Karpas-422 (cell line): Measurements from ENCODE around the gene TBX15. TPM values are rescaled to one million over a fixed set of nuclear protein-coding genes. Genes with fewer than 3 reads are reported as not detected.
"Not testable (repeated sequence)": the region's sequence is repeated elsewhere in the genome, so short reads cannot be mapped to it uniquely, and the experiment has no call there.

Experiments used
- DNase-seq: peaks from one replicate; pipeline ENCODE4 v3.0.0-alpha.2; 2015
- H2AFZ ChIP-seq: fragments of 200-600 bp; sonication (generic); 2 replicates; pipeline ENCODE4 v1.6.1; 2014; ENCODE audit warnings: antibody characterized with exemption, low read length, mixed read lengths
- H3K27ac ChIP-seq: fragments of 200-600 bp; sonication (generic); 2 replicates; pipeline ENCODE4 v1.5.1; 2014; ENCODE audit warnings: mild to moderate bottlenecking, low read length, moderate library complexity
- H3K27me3 ChIP-seq: fragments of 200-600 bp; sonication (generic); 2 replicates; pipeline ENCODE4 v1.6.1; 2014; ENCODE audit warnings: low read length, mixed read lengths
- H3K36me3 ChIP-seq: fragments of 200-600 bp; sonication (generic); 2 replicates; pipeline ENCODE4 v1.6.1; 2014; ENCODE audit warnings: low read length, mixed read lengths; ENCODE audit not compliant: insufficient read depth
- H3K4me1 ChIP-seq: fragments of 200-600 bp; sonication (generic); 2 replicates; pipeline ENCODE4 v1.6.1; 2014; ENCODE audit warnings: mild to moderate bottlenecking, low read length, mixed read lengths
- H3K4me2 ChIP-seq: fragments of 200-600 bp; sonication (generic); 2 replicates; pipeline ENCODE4 v1.6.1; 2014; ENCODE audit warnings: low read length, low read depth, mild to moderate bottlenecking; ENCODE audit not compliant: poor library complexity, severe bottlenecking
- H3K4me3 ChIP-seq: fragments of 200-600 bp; sonication (generic); 2 replicates; pipeline ENCODE4 v1.5.1; 2014; ENCODE audit warnings: mild to moderate bottlenecking, antibody characterized with exemption, low read length, mixed read lengths
- H3K79me2 ChIP-seq: fragments of 200-600 bp; sonication (generic); 2 replicates; pipeline ENCODE4 v1.6.1; 2014; ENCODE audit warnings: mild to moderate bottlenecking, low read length, mixed read lengths
- H3K9ac ChIP-seq: fragments of 200-600 bp; sonication (generic); 2 replicates; pipeline ENCODE4 v1.6.0; 2014; ENCODE audit warnings: low read length
- H3K9me2 ChIP-seq: fragments of 200-600 bp; sonication (generic), shearing (Covaris generic); replicated peaks from 2 replicates; pipeline ENCODE4 v1.6.0; 2014; ENCODE audit warnings: mild to moderate bottlenecking, low read length, moderate library complexity; ENCODE audit not compliant: insufficient read depth
- H3K9me3 ChIP-seq: fragments of 300-700, 200-600 bp; sonication (generic); 2 replicates; pipeline ENCODE4 v1.6.1; 2014; ENCODE audit warnings: low read length, mixed read lengths
- H4K20me1 ChIP-seq: fragments of 200-600 bp; sonication (generic); 2 replicates; pipeline ENCODE4 v1.6.1; 2014; ENCODE audit warnings: mild to moderate bottlenecking, antibody characterized with exemption, low read length, low read depth; ENCODE audit not compliant: insufficient read depth
- total RNA-seq: library from RNA; depleted of rRNA; stranded (reverse); fragments of >200 nt; shearing (Covaris generic); gene quantifications from 2 replicates; pipeline ENCODE4 v1.2.3, GENCODE V29; 2014; ENCODE audit warnings: low replicate concordance

The TBX15 gene
- total RNA-seq, 1 experiment from 2014 or later, result not detected

- Histone ChIP-seq H3K27ac (no peak overlapping the region), H3K36me3 (no peaks in the 10 kb centered on the region), H3K9me2 (no peaks in the 10 kb centered on the region), H3K27me3 (no peaks in the 10 kb centered on the region), H2AFZ (no peak overlapping the region), H4K20me1 (no peaks in the 10 kb centered on the region), H3K79me2 (no peaks in the 10 kb centered on the region), H3K4me1 (peaks cover 32% of the 10 kb centered on the region), H3K9me3 (no peaks in the 10 kb centered on the region), H3K4me2 (no peak overlapping the region), H3K4me3 (no peak overlapping the region), H3K9ac (no peak overlapping the region)
- DNase-seq, result no peak
Observed at GRCh38 chr1:118961156-118961555, 27.0 kb downstream of the TBX15 start.

GRCh38 chr1:118960567-118961136, 27.5 kb downstream of the TBX15 start:
- H3K4me1 ChIP-seq, result peaks cover 31% of the 10 kb centered on the region
- no peaks in the 10 kb centered on the region for H3K36me3 ChIP-seq
- no peaks in the 10 kb centered on the region for H4K20me1 ChIP-seq
- H3K4me3 ChIP-seq, result peak overlapping the region; percentile 22; the same call in 1 of the 2 replicates
- H3K9ac ChIP-seq, result no peak overlapping the region
- no peaks in the 10 kb centered on the region for H3K27me3 ChIP-seq
- H3K9me3 ChIP-seq, result no peaks in the 10 kb centered on the region
- no peaks in the 10 kb centered on the region for H3K79me2 ChIP-seq
- no peak overlapping the region for H2AFZ ChIP-seq
- peak overlapping the region; percentile 46 for H3K4me2 ChIP-seq
- DNase-seq, result no peak
- no peak overlapping the region; the same call in 1 of the 2 replicates for H3K27ac ChIP-seq
- H3K9me2 ChIP-seq, result no peaks in the 10 kb centered on the region

- no peaks in the 10 kb centered on the region for H3K36me3 ChIP-seq
- H3K4me3 ChIP-seq, result peak overlapping the region; percentile 22; the same call in 1 of the 2 replicates
Observed at GRCh38 chr1:118960026-118960561, 28.0 kb downstream of the TBX15 start.

GRCh38 chr1:118958937-118959631, 29.1 kb downstream of the TBX15 start:
- Histone ChIP-seq H3K4me3 (0 out of 2 replicates have a peak overlapping the region, but pooled peaks have one; percentile 19), H4K20me1 (no peaks in the 10 kb centered on the region), H3K36me3 (no peaks in the 10 kb centered on the region), H3K9me3 (no peaks in the 10 kb centered on the region), H3K27ac (peak overlapping the region; percentile 58), H3K9me2 (no peaks in the 10 kb centered on the region), H3K79me2 (no peaks in the 10 kb centered on the region), H3K4me1 (peaks cover 31% of the 10 kb centered on the region), H2AFZ (no peak overlapping the region), H3K27me3 (no peaks in the 10 kb centered on the region), H3K4me2 (peak overlapping the region; percentile 46), H3K9ac (no peak overlapping the region)
- DNase-seq, result no peak

More at GRCh38 chr1:118960026-118960561, 28.0 kb downstream of the TBX15 start:
- H2AFZ ChIP-seq, result no peak overlapping the region
- peak overlapping the region; percentile 58 for H3K27ac ChIP-seq
- H3K9ac ChIP-seq, result no peak overlapping the region
- H3K9me2 ChIP-seq, result no peaks in the 10 kb centered on the region
- no peaks in the 10 kb centered on the region for H3K79me2 ChIP-seq
- no peaks in the 10 kb centered on the region for H3K27me3 ChIP-seq
- H3K4me2 ChIP-seq, result peak overlapping the region; percentile 46
- peak; percentile 87 for DNase-seq
- no peaks in the 10 kb centered on the region for H4K20me1 ChIP-seq
- H3K4me1 ChIP-seq, result peaks cover 31% of the 10 kb centered on the region
- no peaks in the 10 kb centered on the region for H3K9me3 ChIP-seq

- Histone ChIP-seq H4K20me1 (no peaks in the 10 kb centered on the region), H3K27me3 (no peaks in the 10 kb centered on the region), H3K9ac (no peak overlapping the region), H3K79me2 (no peaks in the 10 kb centered on the region), H3K9me3 (no peaks in the 10 kb centered on the region), H3K36me3 (no peaks in the 10 kb centered on the region), H2AFZ (no peak overlapping the region), H3K4me1 (peaks cover 31% of the 10 kb centered on the region), H3K4me2 (no peak overlapping the region), H3K27ac (no peak overlapping the region), H3K4me3 (no peak overlapping the region), H3K9me2 (no peaks in the 10 kb centered on the region)
- DNase-seq, result no peak
Observed at GRCh38 chr1:118958140-118958539, 30.0 kb downstream of the TBX15 start.

GRCh38 chr1:118957579-118957978, 30.6 kb downstream of the TBX15 start:
- not testable (repeated sequence) for DNase-seq, H3K9me2 ChIP-seq, H3K4me2 ChIP-seq, H3K9ac ChIP-seq, H3K27ac ChIP-seq, H3K79me2 ChIP-seq, H3K27me3 ChIP-seq, H4K20me1 ChIP-seq, H2AFZ ChIP-seq, H3K36me3 ChIP-seq, H3K4me3 ChIP-seq, H3K9me3 ChIP-seq
- H3K4me1 ChIP-seq, result peaks cover 31% of the 10 kb centered on the region

GRCh38 chr1:118954301-118954905, 33.7 kb downstream of the TBX15 start:
- Histone ChIP-seq H4K20me1 (no peaks in the 10 kb centered on the region), H3K79me2 (no peaks in the 10 kb centered on the region), H3K9me3 (no peaks in the 10 kb centered on the region), H3K36me3 (no peaks in the 10 kb centered on the region), H3K27ac (no peak overlapping the region), H3K27me3 (no peaks in the 10 kb centered on the region), H3K4me2 (no peak overlapping the region), H3K9ac (no peak overlapping the region), H3K9me2 (no peaks in the 10 kb centered on the region), H2AFZ (no peak overlapping the region), H3K4me3 (no peak overlapping the region), H3K4me1 (peaks cover 12% of the 10 kb centered on the region)
- no peak for DNase-seq

GRCh38 chr1:118951270-118951936, 36.7 kb downstream of the TBX15 start:
- no peak for DNase-seq
- Histone ChIP-seq H3K4me3 (no peak overlapping the region), H3K36me3 (no peaks in the 10 kb centered on the region), H3K27me3 (no peaks in the 10 kb centered on the region), H3K9me2 (no peaks in the 10 kb centered on the region), H3K9ac (no peak overlapping the region), H3K9me3 (no peaks in the 10 kb centered on the region), H3K4me2 (no peak overlapping the region), H3K27ac (no peak overlapping the region), H4K20me1 (no peaks in the 10 kb centered on the region), H3K4me1 (peaks cover 17% of the 10 kb centered on the region), H3K79me2 (no peaks in the 10 kb centered on the region), H2AFZ (no peak overlapping the region)
